Ecto neural progenitor cell (in vitro differentiated cells): ENCODE data around the gene ADPRM.

Source experiments
- DNase-seq: peaks from one replicate; pipeline ENCODE4 v3.0.0-alpha.2; 2018; ENCODE audit warnings: low spot score

Gene ADPRM

GRCh38 chr17:10699856-10700255 is 2.5 kb downstream of the ADPRM start:
- no peak for DNase-seq

GRCh38 chr17:10702574-10702973 is 5.2 kb downstream of the ADPRM start:
- DNase-seq = no peak

GRCh38 chr17:10705727-10706126 is 8.3 kb downstream of the ADPRM start:
- no peak for DNase-seq

- no peak for DNase-seq
Measured at GRCh38 chr17:10713318-10713717, 15.9 kb downstream of the ADPRM start.

- no peak for DNase-seq
Measured at GRCh38 chr17:10716218-10716617, 18.8 kb downstream of the ADPRM start.

GRCh38 chr17:10718547-10718946 is 21.2 kb downstream of the ADPRM start:
- DNase-seq = no peak

GRCh38 chr17:10724546-10725195 is 27.3 kb downstream of the ADPRM start:
- DNase-seq = no peak

- DNase-seq = no peak
Measured at GRCh38 chr17:10725262-10725661, 27.9 kb downstream of the ADPRM start.

GRCh38 chr17:10726196-10726595 is 28.8 kb downstream of the ADPRM start:
- no peak for DNase-seq

- DNase-seq = no peak
Measured at GRCh38 chr17:10727192-10727591, 29.8 kb downstream of the ADPRM start.

- no peak for DNase-seq
Measured at GRCh38 chr17:10728331-10728892, 31.0 kb downstream of the ADPRM start.

GRCh38 chr17:10729334-10730193 is 32.2 kb downstream of the ADPRM start, which contains the start of gene TMEM220:
TMEM220 (minus strand) TSS chr17:10730023; CDS start chr17:10729851, 172 bp downstream.
- peak; percentile 90 for DNase-seq

- DNase-seq = peak; percentile 18
Measured at GRCh38 chr17:10730247-10730646, 32.9 kb downstream of the ADPRM start.

GRCh38 chr17:10731408-10731879 is 34.0 kb downstream of the ADPRM start:
- no peak for DNase-seq

GRCh38 chr17:10732121-10732520 is 34.7 kb downstream of the ADPRM start:
- DNase-seq = peak; percentile 33

GRCh38 chr17:10733666-10734065 is 36.3 kb downstream of the ADPRM start:
- DNase-seq = peak; percentile 21

- peak; percentile 23 for DNase-seq
Measured at GRCh38 chr17:10735251-10735650, 37.9 kb downstream of the ADPRM start.

- peak; percentile 9 for DNase-seq
Measured at GRCh38 chr17:10735821-10736220, 38.4 kb downstream of the ADPRM start.

GRCh38 chr17:10737168-10737622 is 39.8 kb downstream of the ADPRM start:
- peak; percentile 70 for DNase-seq

GRCh38 chr17:10737736-10738135 is 40.3 kb downstream of the ADPRM start:
- DNase-seq = peak; percentile 14

- peak; percentile 20 for DNase-seq
Measured at GRCh38 chr17:10738521-10739258, 41.3 kb downstream of the ADPRM start.

- DNase-seq = no peak
Measured at GRCh38 chr17:10739386-10739785, 42.0 kb downstream of the ADPRM start.
